GM19395 (cell line): ENCODE data around the gene CCR5AS.
"Not testable (repeated sequence)": the region's sequence is repeated elsewhere in the genome, so short reads cannot be mapped to it uniquely, and the experiment has no call there.

Experiments used
- ATAC-seq: cut with Tn5 transposase; IDR thresholded peaks from one replicate; pipeline ENCODE4 v1.9.1; 2021; ENCODE audit warnings: mild to moderate bottlenecking, moderate library complexity; ENCODE audit not compliant: unreplicated experiment

The CCR5AS gene

GRCh38 chr3:46359733-46360493, 47.0 kb downstream of the CCR5AS start:
- peak; percentile 60 for ATAC-seq

GRCh38 chr3:46358466-46358865, 48.4 kb downstream of the CCR5AS start:
- no peak for ATAC-seq

- ATAC-seq = no peak
Measured at GRCh38 chr3:46356909-46357308, 50.0 kb downstream of the CCR5AS start.

GRCh38 chr3:46356276-46356675, 50.6 kb downstream of the CCR5AS start:
- no peak for ATAC-seq

- ATAC-seq = no peak
Measured at GRCh38 chr3:46354984-46355383, 51.9 kb downstream of the CCR5AS start.

- no peak for ATAC-seq
Measured at GRCh38 chr3:46354478-46354877, 52.4 kb downstream of the CCR5AS start.

GRCh38 chr3:46353647-46354410, 53.0 kb downstream of the CCR5AS start, which contains the start of gene CCR2:
Gene CCR2 (plus strand): TSS chr3:46354111. CDS start chr3:46357528, 3,417 bp downstream.
- no peak for ATAC-seq

GRCh38 chr3:46353090-46353489, 53.8 kb downstream of the CCR5AS start:
- no peak for ATAC-seq

- no peak for ATAC-seq
Measured at GRCh38 chr3:46351646-46352045, 55.2 kb downstream of the CCR5AS start.

- peak; percentile 35 for ATAC-seq
Measured at GRCh38 chr3:46350262-46350565, 56.7 kb downstream of the CCR5AS start.

- peak; percentile 79 for ATAC-seq
Measured at GRCh38 chr3:46349484-46350261, 57.2 kb downstream of the CCR5AS start.

GRCh38 chr3:46348823-46349482, 57.9 kb downstream of the CCR5AS start:
- ATAC-seq = no peak

- no peak for ATAC-seq
Measured at GRCh38 chr3:46344476-46344875, 62.4 kb downstream of the CCR5AS start.

- ATAC-seq = no peak
Measured at GRCh38 chr3:46338840-46339239, 68.0 kb downstream of the CCR5AS start.

GRCh38 chr3:46337911-46338310, 69.0 kb downstream of the CCR5AS start:
- ATAC-seq = no peak

- ATAC-seq = no peak
Measured at GRCh38 chr3:46335541-46335940, 71.3 kb downstream of the CCR5AS start.

- no peak for ATAC-seq
Measured at GRCh38 chr3:46334741-46335478, 72.0 kb downstream of the CCR5AS start.

- not testable (repeated sequence) for ATAC-seq
Measured at GRCh38 chr3:46330676-46331075, 76.2 kb downstream of the CCR5AS start.

GRCh38 chr3:46325645-46326300, 81.1 kb downstream of the CCR5AS start:
- ATAC-seq = no peak

- no peak for ATAC-seq
Measured at GRCh38 chr3:46324036-46324435, 82.8 kb downstream of the CCR5AS start.
